Activated CD4-positive, alpha-beta T cell treated with anti-CD3 and anti-CD28 coated beads, Interleukin-2, Interleukin-4, amounts not matched to agents 100 ng/mL and 50 ng/mL, durations not matched to agents 16 hours and 8 hours (primary cell): ENCODE data around the gene SEMA5B.

Experiments
- DNase-seq: peaks from one replicate; pipeline ENCODE4 v3.0.0-alpha.2; 2020; ENCODE audit warnings: low spot score

The SEMA5B gene

GRCh38 chr3:122992676-122993075 lies 34.9 kb downstream of the SEMA5B start:
- no peak for DNase-seq

GRCh38 chr3:122992133-122992532 lies 35.4 kb downstream of the SEMA5B start:
- no peak for DNase-seq

GRCh38 chr3:122991236-122991985 lies 36.2 kb downstream of the SEMA5B start:
- no peak for DNase-seq

- no peak for DNase-seq
These were observed 37.5 kb downstream of the SEMA5B start for GRCh38 chr3:122989856-122990575.

- DNase-seq, result no peak
These were observed 39.1 kb downstream of the SEMA5B start for GRCh38 chr3:122988508-122988907.

- no peak for DNase-seq
These were observed 39.7 kb downstream of the SEMA5B start for GRCh38 chr3:122987736-122988319.

- DNase-seq, result no peak
These were observed 40.3 kb downstream of the SEMA5B start for GRCh38 chr3:122987231-122987630.

GRCh38 chr3:122986693-122987179 lies 40.8 kb downstream of the SEMA5B start:
- DNase-seq, result no peak

GRCh38 chr3:122985539-122985938 lies 42.0 kb downstream of the SEMA5B start:
- DNase-seq, result no peak

GRCh38 chr3:122984650-122985049 lies 42.9 kb downstream of the SEMA5B start:
- DNase-seq, result no peak

GRCh38 chr3:122984007-122984406 lies 43.6 kb downstream of the SEMA5B start:
- no peak for DNase-seq

- no peak for DNase-seq
These were observed 45.1 kb downstream of the SEMA5B start for GRCh38 chr3:122982216-122983185.

GRCh38 chr3:122979211-122979610 lies 48.4 kb downstream of the SEMA5B start:
- no peak for DNase-seq

- no peak for DNase-seq
These were observed 49.0 kb downstream of the SEMA5B start for GRCh38 chr3:122978569-122978968.

- DNase-seq, result no peak
These were observed 49.7 kb downstream of the SEMA5B start for GRCh38 chr3:122977746-122978466.

- DNase-seq, result peak; percentile 72
These were observed 51.7 kb downstream of the SEMA5B start for GRCh38 chr3:122975924-122976293.

- peak; percentile 76 for DNase-seq
These were observed 52.2 kb downstream of the SEMA5B start for GRCh38 chr3:122975163-122975923.

GRCh38 chr3:122974764-122975162 lies 52.8 kb downstream of the SEMA5B start:
- DNase-seq, result peak; percentile 19

GRCh38 chr3:122973893-122974615 lies 53.5 kb downstream of the SEMA5B start:
- no peak for DNase-seq

GRCh38 chr3:122972141-122972540 lies 55.4 kb downstream of the SEMA5B start:
- no peak for DNase-seq
